ENCODE data around the gene CALCR. TPM values are rescaled to one million over a fixed set of nuclear protein-coding genes. Genes with fewer than 3 reads are reported as not detected.

CALCR gene
- total and polyA plus RNA-seq, 7 experiments from 2014 or later: not detected

- intact Hi-C loops (cut with micrococcal nuclease): no loop called here
- no peak for DNase-seq
- H3K36me3 Mint-ChIP-seq: no peaks in the 10 kb centered on the region
- H3K4me1 Mint-ChIP-seq: peaks cover 0 to 3% (median 0%) of the 10 kb centered on the region in 7 donors
- no peaks in the 10 kb centered on the region for H3K9me3 ChIP-seq (ENCODE audit: control insufficient read depth in 2 of 3, low read length in 3 of 3)
- no peak for ATAC-seq
- peaks cover 20 to 36% (median 28%) of the 10 kb centered on the region in 5 donors for H3K27me3 Mint-ChIP-seq
- peaks cover 0 to 8% (median 0%) of the 10 kb centered on the region in 11 donors for H3K9me3 Mint-ChIP-seq
- ChIA-PET CTCF (no interaction called here), POLR2A (no interaction called here)
- no peaks in the 10 kb centered on the region for H3K27me3 ChIP-seq (ENCODE audit: control insufficient read depth in 2 of 2, insufficient read depth in 2 of 2, low read length in 2 of 2)
- H3K27ac Mint-ChIP-seq: no peak overlapping the region
- H3K4me3 Mint-ChIP-seq: no peak overlapping the region
- no peak overlapping the region for H3K27ac ChIP-seq (ENCODE audit: low read depth, low read length)
- H3K4me3 ChIP-seq (ENCODE audit: low read length): no peak overlapping the region
- no peaks in the 10 kb centered on the region for H3K4me1 ChIP-seq (ENCODE audit: control insufficient read depth in 2 of 2, insufficient read depth in 2 of 2, low read length in 2 of 2)
- no peaks in the 10 kb centered on the region for H3K36me3 ChIP-seq (ENCODE audit: control insufficient read depth in 2 of 3, insufficient read depth in 3 of 3, low read length in 3 of 3)
Measured at GRCh38 chr7:93578762-93579161, 4.2 kb upstream of the CALCR start.

GRCh38 chr7:93575555-93576399, 1.3 kb upstream of the CALCR start:
- ChIA-PET CTCF (no interaction called here), POLR2A (no interaction called here)
- no peaks in the 10 kb centered on the region for H3K4me1 ChIP-seq (ENCODE audit: control insufficient read depth in 2 of 2, insufficient read depth in 2 of 2, low read length in 2 of 2)
- H3K9me3 ChIP-seq (ENCODE audit: control insufficient read depth in 2 of 3, low read length in 3 of 3): no peaks in the 10 kb centered on the region
- Mint-ChIP-seq H3K36me3 (no peaks in the 10 kb centered on the region), H3K27me3 (peaks cover 20 to 47% (median 31%) of the 10 kb centered on the region in 5 donors), H3K27ac (no peak overlapping the region), H3K4me1 (peaks cover 0 to 2% (median 0%) of the 10 kb centered on the region in 7 donors), H3K4me3 (no peak overlapping the region), H3K9me3 (peaks cover 0 to 2% (median 0%) of the 10 kb centered on the region in 11 donors)
- H3K4me3 ChIP-seq (ENCODE audit: low read length): no peak overlapping the region
- intact Hi-C loops (cut with micrococcal nuclease): no loop called here
- no peaks in the 10 kb centered on the region for H3K27me3 ChIP-seq (ENCODE audit: control insufficient read depth in 2 of 2, insufficient read depth in 2 of 2, low read length in 2 of 2)
- no peak for ATAC-seq
- no peak for DNase-seq
- H3K36me3 ChIP-seq (ENCODE audit: control insufficient read depth in 2 of 3, insufficient read depth in 3 of 3, low read length in 3 of 3): no peaks in the 10 kb centered on the region
- no peak overlapping the region for H3K27ac ChIP-seq (ENCODE audit: low read depth, low read length)

GRCh38 chr7:93574269-93574645, 267 bp downstream of the CALCR start:
- H3K4me3 ChIP-seq (ENCODE audit: low read length): no peak overlapping the region
- no peak for DNase-seq
- H3K4me1 ChIP-seq (ENCODE audit: control insufficient read depth in 2 of 2, insufficient read depth in 2 of 2, low read length in 2 of 2): no peaks in the 10 kb centered on the region
- ChIA-PET CTCF (no interaction called here), POLR2A (no interaction called here)
- H3K27me3 ChIP-seq (ENCODE audit: control insufficient read depth in 2 of 2, insufficient read depth in 2 of 2, low read length in 2 of 2): no peaks in the 10 kb centered on the region
- intact Hi-C loops (cut with micrococcal nuclease): no loop called here
- Mint-ChIP-seq H3K4me1 (peaks cover 0 to 2% (median 0%) of the 10 kb centered on the region in 7 donors), H3K27ac (no peak overlapping the region), H3K27me3 (peaks cover 20 to 47% (median 33%) of the 10 kb centered on the region in 5 donors), H3K4me3 (no peak overlapping the region), H3K9me3 (peaks cover 0 to 2% (median 0%) of the 10 kb centered on the region in 11 donors), H3K36me3 (no peaks in the 10 kb centered on the region)
- no peak overlapping the region for H3K27ac ChIP-seq (ENCODE audit: low read depth, low read length)
- no peaks in the 10 kb centered on the region for H3K9me3 ChIP-seq (ENCODE audit: control insufficient read depth in 2 of 3, low read length in 3 of 3)
- ATAC-seq: no peak
- H3K36me3 ChIP-seq (ENCODE audit: control insufficient read depth in 2 of 3, insufficient read depth in 3 of 3, low read length in 3 of 3): no peaks in the 10 kb centered on the region

- peaks cover 0 to 16% (median 13%) of the 10 kb centered on the region in 5 donors for H3K27me3 Mint-ChIP-seq
- no peaks in the 10 kb centered on the region for H3K4me1 Mint-ChIP-seq
- H3K4me3 Mint-ChIP-seq: no peak overlapping the region
Measured at GRCh38 chr7:93569189-93569588, 5.3 kb downstream of the CALCR start.

GRCh38 chr7:93566876-93567275, 7.6 kb downstream of the CALCR start:
- ATAC-seq: no peak

More at GRCh38 chr7:93569189-93569588, 5.3 kb downstream of the CALCR start:
- ChIA-PET POLR2A (no interaction called here), CTCF (no interaction called here)
- Histone ChIP-seq H3K4me3 (ENCODE audit: low read length) (no peak overlapping the region), H3K4me1 (ENCODE audit: control insufficient read depth in 2 of 2, insufficient read depth in 2 of 2, low read length in 2 of 2) (no peaks in the 10 kb centered on the region), H3K27ac (ENCODE audit: low read depth, low read length) (no peak overlapping the region), H3K36me3 (ENCODE audit: control insufficient read depth in 2 of 3, insufficient read depth in 3 of 3, low read length in 3 of 3) (no peaks in the 10 kb centered on the region), H3K27me3 (ENCODE audit: control insufficient read depth in 2 of 2, insufficient read depth in 2 of 2, low read length in 2 of 2) (no peaks in the 10 kb centered on the region), H3K9me3 (ENCODE audit: control insufficient read depth in 2 of 3, low read length in 3 of 3) (no peaks in the 10 kb centered on the region)
- peaks cover 0 to 2% (median 0%) of the 10 kb centered on the region in 11 donors for H3K9me3 Mint-ChIP-seq
- intact Hi-C loops (cut with micrococcal nuclease): no loop called here
- DNase-seq (no peak), ATAC-seq (no peak)
- H3K36me3 Mint-ChIP-seq: no peaks in the 10 kb centered on the region
- H3K27ac Mint-ChIP-seq: no peak overlapping the region

GRCh38 chr7:93563584-93563983, 10.9 kb downstream of the CALCR start:
- Mint-ChIP-seq H3K36me3 (no peaks in the 10 kb centered on the region), H3K4me3 (no peak overlapping the region), H3K9me3 (peaks cover 0 to 2% (median 0%) of the 10 kb centered on the region in 11 donors), H3K27ac (no peak overlapping the region), H3K4me1 (no peaks in the 10 kb centered on the region), H3K27me3 (peaks cover 0 to 12% (median 6%) of the 10 kb centered on the region in 5 donors)
- no peaks in the 10 kb centered on the region for H3K36me3 ChIP-seq (ENCODE audit: control insufficient read depth in 2 of 3, insufficient read depth in 3 of 3, low read length in 3 of 3)
- H3K27me3 ChIP-seq (ENCODE audit: control insufficient read depth in 2 of 2, insufficient read depth in 2 of 2, low read length in 2 of 2): no peaks in the 10 kb centered on the region
- no peak overlapping the region for H3K27ac ChIP-seq (ENCODE audit: low read depth, low read length)
- no peak for DNase-seq
- H3K9me3 ChIP-seq (ENCODE audit: control insufficient read depth in 2 of 3, low read length in 3 of 3): no peaks in the 10 kb centered on the region
- CTCF ChIA-PET: no interaction called here
- POLR2A ChIA-PET: no interaction called here
- no peak for ATAC-seq
- H3K4me3 ChIP-seq (ENCODE audit: low read length): no peak overlapping the region
- H3K4me1 ChIP-seq (ENCODE audit: control insufficient read depth in 2 of 2, insufficient read depth in 2 of 2, low read length in 2 of 2): no peaks in the 10 kb centered on the region
- intact Hi-C loops (cut with micrococcal nuclease): no loop called here

More at GRCh38 chr7:93566876-93567275, 7.6 kb downstream of the CALCR start:
- CTCF ChIA-PET: no interaction called here
- H3K4me1 ChIP-seq (ENCODE audit: control insufficient read depth in 2 of 2, insufficient read depth in 2 of 2, low read length in 2 of 2): no peaks in the 10 kb centered on the region
- no peak overlapping the region for H3K4me3 Mint-ChIP-seq
- no peak overlapping the region for H3K27ac Mint-ChIP-seq
- intact Hi-C loops (cut with micrococcal nuclease): no loop called here
- no peaks in the 10 kb centered on the region for H3K27me3 ChIP-seq (ENCODE audit: control insufficient read depth in 2 of 2, insufficient read depth in 2 of 2, low read length in 2 of 2)
- no peaks in the 10 kb centered on the region for H3K4me1 Mint-ChIP-seq
- DNase-seq: no peak
- peaks cover 0 to 2% (median 0%) of the 10 kb centered on the region in 11 donors for H3K9me3 Mint-ChIP-seq
- H3K27ac ChIP-seq (ENCODE audit: low read depth, low read length): no peak overlapping the region
- no peaks in the 10 kb centered on the region for H3K9me3 ChIP-seq (ENCODE audit: control insufficient read depth in 2 of 3, low read length in 3 of 3)
- no peak overlapping the region for H3K4me3 ChIP-seq (ENCODE audit: low read length)
- H3K27me3 Mint-ChIP-seq: peaks cover 0 to 16% (median 3%) of the 10 kb centered on the region in 5 donors
- no peaks in the 10 kb centered on the region for H3K36me3 ChIP-seq (ENCODE audit: control insufficient read depth in 2 of 3, insufficient read depth in 3 of 3, low read length in 3 of 3)
- POLR2A ChIA-PET: no interaction called here
- H3K36me3 Mint-ChIP-seq: no peaks in the 10 kb centered on the region

- intact Hi-C loops (cut with micrococcal nuclease): no loop called here
- no peaks in the 10 kb centered on the region for H3K9me3 Mint-ChIP-seq
- CTCF ChIA-PET: no interaction called here
- Histone ChIP-seq H3K9me3 (ENCODE audit: control insufficient read depth in 2 of 3, low read length in 3 of 3) (no peaks in the 10 kb centered on the region), H3K4me3 (ENCODE audit: low read length) (no peak overlapping the region), H3K4me1 (ENCODE audit: control insufficient read depth in 2 of 2, insufficient read depth in 2 of 2, low read length in 2 of 2) (no peaks in the 10 kb centered on the region), H3K27ac (ENCODE audit: low read depth, low read length) (no peak overlapping the region), H3K36me3 (ENCODE audit: control insufficient read depth in 2 of 3, insufficient read depth in 3 of 3, low read length in 3 of 3) (no peaks in the 10 kb centered on the region), H3K27me3 (ENCODE audit: control insufficient read depth in 2 of 2, insufficient read depth in 2 of 2, low read length in 2 of 2) (no peaks in the 10 kb centered on the region)
- H3K27ac Mint-ChIP-seq: no peak overlapping the region
- H3K4me3 Mint-ChIP-seq: no peak overlapping the region
- no peaks in the 10 kb centered on the region for H3K4me1 Mint-ChIP-seq
- ATAC-seq (no peak), DNase-seq (no peak)
- H3K27me3 Mint-ChIP-seq: peaks cover 0 to 8% (median 6%) of the 10 kb centered on the region in 5 donors
- POLR2A ChIA-PET: no interaction called here
- no peaks in the 10 kb centered on the region for H3K36me3 Mint-ChIP-seq
Measured at GRCh38 chr7:93562936-93563335, 11.6 kb downstream of the CALCR start.

Data from naive thymus-derived CD4-positive, alpha-beta T cell (primary cell).